Ishikawa (cell line): ENCODE results near the gene C1GALT1.

ENCODE experiments used
- CEBPB ChIP-seq: IDR thresholded peaks from 2 replicates; pipeline ENCODE4 v1.6.1; 2012
- EGR1 ChIP-seq: IDR thresholded peaks from 2 replicates; pipeline ENCODE4 v1.6.1; 2012
- EP300 ChIP-seq: IDR thresholded peaks from 2 replicates; pipeline ENCODE4 v1.6.1; 2012; ENCODE audit warnings: borderline replicate concordance
- MAX ChIP-seq: IDR thresholded peaks from 2 replicates; pipeline ENCODE4 v1.6.1; 2012
- TCF12 ChIP-seq: IDR thresholded peaks from 2 replicates; pipeline ENCODE4 v1.6.1; 2012; ENCODE audit warnings: low read depth
- YY1 ChIP-seq: IDR thresholded peaks from 2 replicates; pipeline ENCODE4 v1.6.1; 2012; ENCODE audit warnings: low read depth

DNA sequence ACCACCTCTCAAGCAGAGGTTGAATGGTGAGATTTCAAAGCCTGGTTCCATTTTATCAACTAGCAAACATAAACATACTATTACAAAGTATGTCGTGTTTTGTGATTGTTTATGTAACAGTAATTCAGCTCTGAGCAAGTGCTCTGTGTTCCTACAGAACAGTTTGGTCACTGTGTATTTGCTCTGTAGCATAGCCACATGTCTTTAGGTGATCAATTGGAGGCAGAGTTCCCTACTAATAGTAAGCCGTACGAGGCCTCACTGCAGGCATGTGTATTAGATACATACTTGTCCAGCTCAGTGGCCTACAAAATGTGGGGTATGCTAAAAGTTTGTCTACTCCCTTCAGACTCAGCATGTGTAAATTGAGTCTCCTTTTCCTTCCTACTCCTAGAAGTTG is 53.0 kb downstream of the C1GALT1 start:
- TF ChIP-seq MAX (no peak), EGR1 (no peak), YY1 (no peak), TCF12 (no peak), CEBPB (no peak), EP300 (no peak)
